Measurements from ENCODE around the gene ARL15.

DNA sequence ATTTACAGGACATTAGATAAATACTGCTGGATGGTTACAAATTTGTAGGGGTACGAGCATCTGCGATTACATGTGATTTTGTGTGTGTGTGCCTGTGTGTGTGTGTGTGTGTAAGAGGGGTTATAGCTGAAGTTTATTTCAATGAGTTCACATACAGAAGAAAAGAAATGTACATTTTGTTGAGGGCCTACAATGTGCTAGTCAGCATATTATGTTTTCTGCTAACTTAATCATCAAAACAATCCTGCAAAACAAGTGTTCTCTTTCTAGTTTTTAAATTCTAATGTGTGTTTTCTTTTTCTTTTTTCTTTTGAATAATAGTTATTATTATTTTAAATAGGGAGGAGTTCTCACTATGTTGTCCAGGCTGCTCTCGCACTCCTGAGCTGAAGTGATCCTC is 305.7 kb downstream of the ARL15 start:
- TF ChIP-seq, protein P1, sequence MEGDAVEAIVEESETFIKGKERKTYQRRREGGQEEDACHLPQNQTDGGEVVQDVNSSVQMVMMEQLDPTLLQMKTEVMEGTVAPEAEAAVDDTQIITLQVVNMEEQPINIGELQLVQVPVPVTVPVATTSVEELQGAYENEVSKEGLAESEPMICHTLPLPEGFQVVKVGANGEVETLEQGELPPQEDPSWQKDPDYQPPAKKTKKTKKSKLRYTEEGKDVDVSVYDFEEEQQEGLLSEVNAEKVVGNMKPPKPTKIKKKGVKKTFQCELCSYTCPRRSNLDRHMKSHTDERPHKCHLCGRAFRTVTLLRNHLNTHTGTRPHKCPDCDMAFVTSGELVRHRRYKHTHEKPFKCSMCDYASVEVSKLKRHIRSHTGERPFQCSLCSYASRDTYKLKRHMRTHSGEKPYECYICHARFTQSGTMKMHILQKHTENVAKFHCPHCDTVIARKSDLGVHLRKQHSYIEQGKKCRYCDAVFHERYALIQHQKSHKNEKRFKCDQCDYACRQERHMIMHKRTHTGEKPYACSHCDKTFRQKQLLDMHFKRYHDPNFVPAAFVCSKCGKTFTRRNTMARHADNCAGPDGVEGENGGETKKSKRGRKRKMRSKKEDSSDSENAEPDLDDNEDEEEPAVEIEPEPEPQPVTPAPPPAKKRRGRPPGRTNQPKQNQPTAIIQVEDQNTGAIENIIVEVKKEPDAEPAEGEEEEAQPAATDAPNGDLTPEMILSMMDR (IDR thresholded peaks at IDR 0.05), result no peak
- no peak for TF ChIP-seq POLR2A (IDR thresholded peaks at IDR 0.05)

All from vagina (tissue), 2 donors.